Parathyroid adenoma (tissue), 2 donors: ENCODE data around the gene VMP1.

Experiments
- H2AFZ ChIP-seq: fragments of 300-600 bp; sonication (generic); one replicate; pipeline ENCODE4 v1.7.0; 2017; ENCODE audit warnings: antibody characterized with exemption, mild to moderate bottlenecking
- H3K27ac ChIP-seq: fragments of 300-600 bp; sonication (generic); one replicate; pipeline ENCODE4 v1.7.0; 2017
- H3K27me3 ChIP-seq: fragments of 300-600 bp; sonication (generic); one replicate; pipeline ENCODE4 v1.7.0; 2017; ENCODE audit warnings: low read length; ENCODE audit not compliant: control insufficient read depth, insufficient read depth
- H3K36me3 ChIP-seq: fragments of 300-600 bp; sonication (generic); one replicate; pipeline ENCODE4 v1.7.0; 2017; ENCODE audit warnings: low read length; ENCODE audit not compliant: control insufficient read depth, insufficient read depth
- H3K4me1 ChIP-seq: fragments of 300-600 bp; sonication (generic); one replicate; pipeline ENCODE4 v1.7.0; 2017; ENCODE audit warnings: control low read depth
- H3K4me2 ChIP-seq: fragments of 300-600 bp; sonication (generic); one replicate; pipeline ENCODE4 v1.7.0; 2017; ENCODE audit warnings: low read length
- H3K4me3 ChIP-seq: fragments of 300-600 bp; sonication (generic); one replicate; pipeline ENCODE4 v1.7.0; 2017; ENCODE audit warnings: low read depth, low read length
- H3K79me2 ChIP-seq: fragments of 300-600 bp; sonication (generic); one replicate; pipeline ENCODE4 v1.7.0; 2017; ENCODE audit warnings: control low read depth
- H3K9ac ChIP-seq: fragments of 300-600 bp; sonication (generic); one replicate; pipeline ENCODE4 v1.7.0; 2017; ENCODE audit warnings: mild to moderate bottlenecking
- H3K9me3 ChIP-seq: fragments of 300-600 bp; sonication (generic); one replicate; pipeline ENCODE4 v1.7.0; 2017; ENCODE audit warnings: low read length; ENCODE audit not compliant: control insufficient read depth
- CTCF ChIP-seq: fragments of 300-600 bp; sonication (generic); IDR thresholded peaks from one replicate; pipeline ENCODE4 v1.7.0; 2017; ENCODE audit warnings: antibody characterized with exemption, mild to moderate bottlenecking
- donor health status: primary hyperparathyroidism.

The VMP1 gene

GRCh38 chr17:59683283-59683682 lies 24.2 kb upstream of the VMP1 start:
- no peaks in the 10 kb centered on the region for H3K36me3 ChIP-seq
- H3K9me3 ChIP-seq = no peaks in the 10 kb centered on the region

GRCh38 chr17:59684967-59685366 lies 22.5 kb upstream of the VMP1 start:
- H3K4me1 ChIP-seq = no peaks in the 10 kb centered on the region
- H3K27me3 ChIP-seq = no peaks in the 10 kb centered on the region
- no peaks in the 10 kb centered on the region for H3K79me2 ChIP-seq
- no peak overlapping the region for H3K4me3 ChIP-seq
- no peak overlapping the region for H3K4me2 ChIP-seq
- no peaks in the 10 kb centered on the region for H3K36me3 ChIP-seq
- H3K27ac ChIP-seq = no peak overlapping the region
- H3K9me3 ChIP-seq = no peaks in the 10 kb centered on the region
- no peak overlapping the region for H2AFZ ChIP-seq
- H3K9ac ChIP-seq = no peak overlapping the region
- TF ChIP-seq CTCF = no peak

More at GRCh38 chr17:59683283-59683682, 24.2 kb upstream of the VMP1 start:
- Histone ChIP-seq H3K79me2 (no peaks in the 10 kb centered on the region), H3K9ac (no peak overlapping the region), H3K4me3 (no peak overlapping the region), H3K4me1 (no peaks in the 10 kb centered on the region), H3K27me3 (no peaks in the 10 kb centered on the region), H2AFZ (no peak overlapping the region), H3K4me2 (no peak overlapping the region), H3K27ac (no peak overlapping the region)
- TF ChIP-seq CTCF = no peak

GRCh38 chr17:59688008-59688407 lies 19.4 kb upstream of the VMP1 start:
- no peaks in the 10 kb centered on the region for H3K36me3 ChIP-seq

DNA sequence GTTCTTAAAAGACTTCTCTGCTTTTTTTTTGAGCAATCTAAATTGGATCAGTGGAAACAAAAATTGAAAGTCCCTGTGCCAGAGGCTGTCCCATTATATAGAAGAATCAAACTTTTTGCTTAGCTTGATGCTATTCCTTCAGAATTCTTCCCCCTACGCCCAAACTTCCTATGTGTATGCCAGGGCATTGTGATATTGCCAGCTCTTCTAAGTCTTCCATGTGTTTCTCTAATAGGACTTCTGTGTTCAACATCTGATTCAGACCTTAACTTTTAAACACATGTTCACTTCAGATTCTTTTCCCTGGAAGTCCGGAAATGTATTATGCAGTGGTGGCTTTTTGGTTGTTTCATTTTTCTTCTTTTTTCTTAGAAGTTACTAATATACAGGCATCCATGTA lies 19.0 kb upstream of the VMP1 start:
- H3K9me3 ChIP-seq = no peaks in the 10 kb centered on the region
- H3K9ac ChIP-seq = no peak overlapping the region
- no peak overlapping the region for H3K4me2 ChIP-seq
- H3K79me2 ChIP-seq = no peaks in the 10 kb centered on the region
- H3K27ac ChIP-seq = no peak overlapping the region
- no peaks in the 10 kb centered on the region for H3K4me1 ChIP-seq
- no peak overlapping the region for H3K4me3 ChIP-seq
- no peak for TF ChIP-seq CTCF
- H3K36me3 ChIP-seq = no peaks in the 10 kb centered on the region
- no peaks in the 10 kb centered on the region for H3K27me3 ChIP-seq
- H2AFZ ChIP-seq = no peak overlapping the region

More at GRCh38 chr17:59688008-59688407, 19.4 kb upstream of the VMP1 start:
- Histone ChIP-seq H3K9ac (no peak overlapping the region), H3K9me3 (no peaks in the 10 kb centered on the region), H3K27ac (no peak overlapping the region), H3K4me2 (no peak overlapping the region), H3K79me2 (no peaks in the 10 kb centered on the region), H3K4me3 (no peak overlapping the region), H3K27me3 (no peaks in the 10 kb centered on the region), H3K4me1 (no peaks in the 10 kb centered on the region), H2AFZ (no peak overlapping the region)
- no peak for TF ChIP-seq CTCF

DNA sequence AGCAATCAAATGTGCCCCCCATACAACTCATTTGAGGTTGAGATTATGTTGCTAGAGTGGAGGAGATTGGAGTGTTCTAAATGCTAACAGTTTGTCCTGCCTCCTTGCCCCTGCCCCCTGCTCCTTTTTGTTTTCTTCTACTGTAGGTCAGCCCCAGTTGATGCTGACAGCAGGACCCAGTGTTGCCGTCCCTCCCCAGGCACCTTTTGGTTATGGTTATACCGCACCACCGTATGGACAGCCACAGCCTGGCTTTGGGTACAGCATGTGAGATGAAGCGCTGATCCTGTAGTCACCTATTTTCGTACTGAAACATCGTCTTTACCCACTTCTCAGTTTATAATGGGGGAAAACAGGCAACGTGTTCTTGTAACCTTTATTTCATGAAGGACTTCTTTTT lies 13.9 kb upstream of the VMP1 start:
- Histone ChIP-seq H3K27me3 (no peaks in the 10 kb centered on the region), H3K36me3 (no peaks in the 10 kb centered on the region), H3K4me2 (no peak overlapping the region), H2AFZ (no peak overlapping the region), H3K27ac (no peak overlapping the region), H3K4me1 (no peaks in the 10 kb centered on the region), H3K9me3 (no peaks in the 10 kb centered on the region), H3K9ac (no peak overlapping the region), H3K4me3 (no peak overlapping the region), H3K79me2 (peaks cover under 1% of the 10 kb centered on the region)
- TF ChIP-seq CTCF = no peak
